Measurements from ENCODE around the gene TMPO.

TMPO gene

DNA sequence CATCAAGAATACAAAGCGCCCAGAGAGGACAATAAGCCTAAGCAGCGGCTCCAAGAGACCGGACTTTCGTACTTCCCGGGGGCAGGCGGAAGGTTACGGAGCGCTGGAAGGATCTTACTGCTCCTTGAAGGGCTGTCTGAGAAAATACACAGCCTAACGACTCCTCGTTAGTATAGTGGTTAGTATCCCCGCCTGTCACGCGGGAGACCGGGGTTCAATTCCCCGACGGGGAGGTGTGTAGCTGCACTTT lies 12.1 kb upstream of the TMPO start (continued):
- TF ChIP-seq ZBTB6 (tag by site-specific recombination; IDR thresholded peaks at IDR 0.05) (peak; percentile 82; the same call in 1 of the 2 replicates), ZNF112 (tag by site-specific recombination; IDR thresholded peaks at IDR 0.05) (no peak), ZNF501 (tag by site-specific recombination; IDR thresholded peaks at IDR 0.05) (0 out of 2 replicates have a peak, but pooled peaks have one; percentile 58), KLF10 (tag by site-specific recombination; IDR thresholded peaks at IDR 0.05) (0 out of 2 replicates have a peak, but pooled peaks have one; percentile 69), ZNF132 (tag by site-specific recombination; IDR thresholded peaks at IDR 0.05; ENCODE audit: borderline replicate concordance) (no peak), PRDM4 (tag by site-specific recombination; IDR thresholded peaks at IDR 0.05) (no peak), ZNF777 (tag by site-specific recombination; IDR thresholded peaks at IDR 0.05; ENCODE audit: borderline replicate concordance) (peak; percentile 52; the same call in 1 of the 2 replicates), YY2 (tag by site-specific recombination; IDR thresholded peaks at IDR 0.05) (0 out of 2 replicates have a peak, but pooled peaks have one; percentile 61), ZFP69B (tag by site-specific recombination; IDR thresholded peaks at IDR 0.05) (0 out of 2 replicates have a peak, but pooled peaks have one; percentile 58), ZBTB10 (tag by site-specific recombination; IDR thresholded peaks at IDR 0.05) (peak; percentile 63; the same call in 1 of the 2 replicates), ZNF660 (tag by site-specific recombination; IDR thresholded peaks at IDR 0.05) (peak; percentile 89; the same call in 1 of the 2 replicates), ZNF558 (tag by site-specific recombination; IDR thresholded peaks at IDR 0.05) (peak; percentile 59; the same call in 1 of the 2 replicates), TSHZ1 (tag by site-specific recombination; IDR thresholded peaks at IDR 0.05; ENCODE audit: borderline replicate concordance) (peak; percentile 64; the same call in 1 of the 2 replicates), ZNF2 (tag by site-specific recombination; IDR thresholded peaks at IDR 0.05) (peak; percentile 80), GFI1B (tag by site-specific recombination; IDR thresholded peaks at IDR 0.05) (0 out of 2 replicates have a peak, but pooled peaks have one; percentile 5), ZNF830 (tag by site-specific recombination; IDR thresholded peaks at IDR 0.05; ENCODE audit: low read depth) (no peak), ZNF223 (tag by site-specific recombination; IDR thresholded peaks at IDR 0.05) (no peak), ZNF600 (tag by site-specific recombination; IDR thresholded peaks at IDR 0.05) (peak; percentile 96), ZNF658 (tag by site-specific recombination; IDR thresholded peaks at IDR 0.05) (no peak), KLF9 (tag by site-specific recombination; IDR thresholded peaks at IDR 0.05; ENCODE audit: low read depth) (no peak), SP7 (tag by site-specific recombination; IDR thresholded peaks at IDR 0.05) (peak; percentile 73), ZNF623 (tag by site-specific recombination; IDR thresholded peaks at IDR 0.05) (peak; percentile 32), ZBTB48 (tag by site-specific recombination; IDR thresholded peaks at IDR 0.05) (no peak), ZNF24 (tag by site-specific recombination; IDR thresholded peaks at IDR 0.05) (no peak)
- TF ChIP-seq, protein P1, sequence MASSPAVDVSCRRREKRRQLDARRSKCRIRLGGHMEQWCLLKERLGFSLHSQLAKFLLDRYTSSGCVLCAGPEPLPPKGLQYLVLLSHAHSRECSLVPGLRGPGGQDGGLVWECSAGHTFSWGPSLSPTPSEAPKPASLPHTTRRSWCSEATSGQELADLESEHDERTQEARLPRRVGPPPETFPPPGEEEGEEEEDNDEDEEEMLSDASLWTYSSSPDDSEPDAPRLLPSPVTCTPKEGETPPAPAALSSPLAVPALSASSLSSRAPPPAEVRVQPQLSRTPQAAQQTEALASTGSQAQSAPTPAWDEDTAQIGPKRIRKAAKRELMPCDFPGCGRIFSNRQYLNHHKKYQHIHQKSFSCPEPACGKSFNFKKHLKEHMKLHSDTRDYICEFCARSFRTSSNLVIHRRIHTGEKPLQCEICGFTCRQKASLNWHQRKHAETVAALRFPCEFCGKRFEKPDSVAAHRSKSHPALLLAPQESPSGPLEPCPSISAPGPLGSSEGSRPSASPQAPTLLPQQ (tag by site-specific recombination; IDR thresholded peaks at IDR 0.05), result 0 out of 2 replicates have a peak, but pooled peaks have one; percentile 25
- TF ChIP-seq, protein P2, sequence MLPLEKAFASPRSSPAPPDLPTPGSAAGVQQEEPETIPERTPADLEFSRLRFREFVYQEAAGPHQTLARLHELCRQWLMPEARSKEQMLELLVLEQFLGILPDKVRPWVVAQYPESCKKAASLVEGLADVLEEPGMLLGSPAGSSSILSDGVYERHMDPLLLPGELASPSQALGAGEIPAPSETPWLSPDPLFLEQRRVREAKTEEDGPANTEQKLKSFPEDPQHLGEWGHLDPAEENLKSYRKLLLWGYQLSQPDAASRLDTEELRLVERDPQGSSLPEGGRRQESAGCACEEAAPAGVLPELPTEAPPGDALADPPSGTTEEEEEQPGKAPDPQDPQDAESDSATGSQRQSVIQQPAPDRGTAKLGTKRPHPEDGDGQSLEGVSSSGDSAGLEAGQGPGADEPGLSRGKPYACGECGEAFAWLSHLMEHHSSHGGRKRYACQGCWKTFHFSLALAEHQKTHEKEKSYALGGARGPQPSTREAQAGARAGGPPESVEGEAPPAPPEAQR (tag by site-specific recombination; IDR thresholded peaks at IDR 0.05), result peak; percentile 83; the same call in 1 of the 2 replicates
- TF ChIP-seq, protein P3, sequence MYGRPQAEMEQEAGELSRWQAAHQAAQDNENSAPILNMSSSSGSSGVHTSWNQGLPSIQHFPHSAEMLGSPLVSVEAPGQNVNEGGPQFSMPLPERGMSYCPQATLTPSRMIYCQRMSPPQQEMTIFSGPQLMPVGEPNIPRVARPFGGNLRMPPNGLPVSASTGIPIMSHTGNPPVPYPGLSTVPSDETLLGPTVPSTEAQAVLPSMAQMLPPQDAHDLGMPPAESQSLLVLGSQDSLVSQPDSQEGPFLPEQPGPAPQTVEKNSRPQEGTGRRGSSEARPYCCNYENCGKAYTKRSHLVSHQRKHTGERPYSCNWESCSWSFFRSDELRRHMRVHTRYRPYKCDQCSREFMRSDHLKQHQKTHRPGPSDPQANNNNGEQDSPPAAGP (tag by site-specific recombination; IDR thresholded peaks at IDR 0.05), result peak; percentile 82; the same call in 1 of the 2 replicates
